Brain microvascular endothelial cell (primary cell): ENCODE data around the gene ARHGAP24.

ENCODE experiments used
- DNase-seq: peaks from one replicate; pipeline ENCODE4 v3.0.0-alpha.2; 2020
- H3K27ac ChIP-seq: fragments of 250-450 bp; sonication (Bioruptor Pico); 2 replicates; pipeline ENCODE4 v1.5.1; 2020; ENCODE audit warnings: mild to moderate bottlenecking, moderate library complexity
- H3K27me3 ChIP-seq: fragments of 250-450 bp; sonication (Bioruptor Pico); replicated peaks from 2 replicates; pipeline ENCODE4 v1.5.1; 2020; ENCODE audit warnings: mild to moderate bottlenecking
- H3K36me3 ChIP-seq: fragments of 250-450 bp; sonication (Bioruptor Pico); replicated peaks from 2 replicates; pipeline ENCODE4 v1.5.1; 2020; ENCODE audit warnings: mild to moderate bottlenecking
- H3K4me3 ChIP-seq: 2 replicates; pipeline ENCODE4 v1.5.1; 2011; ENCODE audit warnings: low read depth, mild to moderate bottlenecking, control low read depth, low read length, moderate library complexity
- in situ Hi-C: cut with HindIII; loops from 2 replicates; pipeline ENCODE4 v1.10.0; 2017; ENCODE audit warnings: low sequenced_read_pairs, low pct_ligation_motif_present
- TF ChIP-seq, protein P1 (sequence below): IDR thresholded peaks from 2 replicates; pipeline ENCODE4 v1.5.1; 2011; ENCODE audit warnings: low read depth, mild to moderate bottlenecking, moderate library complexity, low read length, control low read depth, inconsistent platforms; ENCODE audit errors: missing control alignments

The ARHGAP24 gene

DNA sequence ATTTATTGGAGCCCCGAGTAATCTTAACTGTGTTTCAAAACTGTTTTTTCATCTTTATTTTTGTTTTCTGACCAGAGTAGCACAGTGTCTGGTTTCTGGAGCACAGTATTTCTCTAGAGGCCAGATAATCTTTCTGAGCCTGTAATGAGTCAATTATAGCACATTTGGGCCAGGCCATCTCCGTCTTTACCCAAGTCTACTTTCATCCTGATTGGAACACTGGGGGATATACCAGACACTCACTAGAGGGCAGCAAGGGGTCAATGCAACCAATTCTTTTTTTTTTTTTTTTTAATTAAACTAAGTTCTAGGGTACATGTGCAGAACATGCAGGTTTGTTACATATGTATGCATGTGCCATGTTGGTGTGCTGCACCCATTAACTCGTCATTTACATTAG lies 282.0 kb downstream of the ARHGAP24 start:
- peak; percentile 48 for DNase-seq
- no peaks in the 10 kb centered on the region for H3K27me3 ChIP-seq
- H3K27ac ChIP-seq, result no peak overlapping the region
- H3K4me3 ChIP-seq, result no peak overlapping the region
- in situ Hi-C loops, result no loop called here
- TF ChIP-seq, protein P1, sequence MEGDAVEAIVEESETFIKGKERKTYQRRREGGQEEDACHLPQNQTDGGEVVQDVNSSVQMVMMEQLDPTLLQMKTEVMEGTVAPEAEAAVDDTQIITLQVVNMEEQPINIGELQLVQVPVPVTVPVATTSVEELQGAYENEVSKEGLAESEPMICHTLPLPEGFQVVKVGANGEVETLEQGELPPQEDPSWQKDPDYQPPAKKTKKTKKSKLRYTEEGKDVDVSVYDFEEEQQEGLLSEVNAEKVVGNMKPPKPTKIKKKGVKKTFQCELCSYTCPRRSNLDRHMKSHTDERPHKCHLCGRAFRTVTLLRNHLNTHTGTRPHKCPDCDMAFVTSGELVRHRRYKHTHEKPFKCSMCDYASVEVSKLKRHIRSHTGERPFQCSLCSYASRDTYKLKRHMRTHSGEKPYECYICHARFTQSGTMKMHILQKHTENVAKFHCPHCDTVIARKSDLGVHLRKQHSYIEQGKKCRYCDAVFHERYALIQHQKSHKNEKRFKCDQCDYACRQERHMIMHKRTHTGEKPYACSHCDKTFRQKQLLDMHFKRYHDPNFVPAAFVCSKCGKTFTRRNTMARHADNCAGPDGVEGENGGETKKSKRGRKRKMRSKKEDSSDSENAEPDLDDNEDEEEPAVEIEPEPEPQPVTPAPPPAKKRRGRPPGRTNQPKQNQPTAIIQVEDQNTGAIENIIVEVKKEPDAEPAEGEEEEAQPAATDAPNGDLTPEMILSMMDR, result peak; percentile 69
- H3K36me3 ChIP-seq, result no peaks in the 10 kb centered on the region

DNA sequence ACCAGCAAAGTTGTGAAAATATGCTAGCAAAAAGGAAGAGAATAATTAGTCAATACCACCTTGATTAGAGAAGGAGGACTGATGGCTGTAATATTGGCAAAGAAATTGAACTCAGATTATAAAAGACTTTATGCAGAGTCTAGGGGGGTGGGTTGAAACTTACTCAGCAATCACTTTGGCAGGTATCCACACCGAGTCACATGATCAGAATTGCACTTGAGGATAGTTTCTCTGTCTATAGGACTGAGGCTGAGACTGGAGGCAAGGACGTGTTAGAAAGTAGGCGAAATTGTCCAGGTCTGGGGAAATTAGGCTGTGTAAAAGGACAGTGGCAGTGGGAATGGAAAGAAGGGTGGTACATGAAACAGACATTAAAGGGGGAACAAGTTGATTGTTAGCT lies 284.4 kb downstream of the ARHGAP24 start:
- TF ChIP-seq, protein P1, result no peak
- Histone ChIP-seq H3K27me3 (no peaks in the 10 kb centered on the region), H3K36me3 (no peaks in the 10 kb centered on the region), H3K27ac (no peak overlapping the region), H3K4me3 (no peak overlapping the region)
- in situ Hi-C loops, result no loop called here
- no peak for DNase-seq

DNA sequence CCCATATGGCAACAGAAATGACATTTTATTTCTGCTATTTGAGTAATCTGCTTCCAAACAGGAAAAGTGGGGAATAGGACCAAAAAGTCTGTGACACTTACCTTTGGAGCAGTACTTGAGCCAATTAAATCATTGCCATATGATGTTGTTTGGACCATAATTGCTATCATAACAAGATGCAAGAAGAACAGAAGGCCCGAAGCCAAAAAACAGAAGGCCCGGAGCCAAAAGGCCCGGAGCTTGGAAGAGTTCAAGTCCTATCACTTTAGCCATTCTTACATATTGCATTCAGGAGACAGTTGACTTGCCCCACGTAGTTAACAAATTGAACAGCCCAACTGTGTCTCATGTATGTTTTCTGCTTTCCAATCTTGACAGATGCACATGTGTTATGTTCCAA lies 285.6 kb downstream of the ARHGAP24 start:
- Histone ChIP-seq H3K36me3 (no peaks in the 10 kb centered on the region), H3K4me3 (no peak overlapping the region), H3K27ac (no peak overlapping the region), H3K27me3 (no peaks in the 10 kb centered on the region)
- DNase-seq, result no peak
- TF ChIP-seq, protein P1, result no peak
- in situ Hi-C loops, result no loop called here

DNA sequence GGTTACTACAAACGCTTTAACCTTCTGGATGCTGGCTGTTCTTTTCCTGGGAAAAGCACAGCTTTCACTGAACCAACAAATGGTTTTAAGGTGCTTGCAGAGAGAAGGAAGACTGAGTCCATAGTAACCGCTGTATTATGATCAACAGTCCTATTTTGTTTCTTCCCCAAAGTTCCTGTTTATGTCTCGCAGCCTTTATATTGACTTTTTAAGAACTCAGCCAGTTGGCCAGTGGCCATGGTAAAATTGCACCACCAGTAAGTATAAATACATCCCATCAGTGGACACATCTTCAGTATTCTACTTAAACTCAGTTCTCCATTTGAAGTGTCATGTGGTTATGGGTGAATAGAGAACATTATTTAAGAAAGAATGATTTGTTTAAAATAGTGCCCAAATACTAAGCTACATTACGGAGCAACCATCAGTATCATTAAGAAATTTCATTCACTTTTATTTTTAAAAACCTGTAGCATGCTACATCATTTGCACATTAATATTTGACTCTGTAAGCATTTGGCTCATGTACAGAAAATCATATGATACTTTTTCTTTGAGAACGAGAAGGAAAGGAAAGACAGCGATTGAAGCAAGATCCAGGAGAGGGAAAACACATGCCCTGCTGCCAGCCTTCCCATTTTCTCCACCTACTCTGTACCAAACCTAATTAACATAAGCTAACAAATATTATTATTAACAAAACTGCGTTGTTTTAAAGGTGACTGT lies 287.0 kb downstream of the ARHGAP24 start:
- DNase-seq, result peak; percentile 58
- Histone ChIP-seq H3K4me3 (no peak overlapping the region), H3K27me3 (no peaks in the 10 kb centered on the region), H3K27ac (peak overlapping the region; percentile 75), H3K36me3 (no peaks in the 10 kb centered on the region)
- TF ChIP-seq, protein P1, result no peak
- in situ Hi-C loops, result no loop called here

DNA sequence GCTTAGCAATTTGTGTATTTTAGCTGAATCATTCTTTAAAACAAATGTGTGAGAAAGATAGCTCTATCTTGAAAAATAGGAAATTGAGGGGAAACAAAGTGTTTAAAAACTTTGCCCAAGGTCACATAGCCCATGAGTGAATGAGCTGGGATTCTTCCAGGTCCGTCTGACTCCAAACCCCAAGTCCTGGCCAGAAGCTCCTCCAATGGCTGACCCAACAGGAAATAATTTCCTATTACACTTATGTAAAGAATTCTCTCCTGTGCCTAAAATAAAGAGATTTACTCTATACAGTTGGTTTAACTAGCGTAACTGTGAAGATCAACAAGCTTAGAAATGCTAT lies 287.6 kb downstream of the ARHGAP24 start:
- in situ Hi-C loops, result no loop called here
- TF ChIP-seq, protein P1, result no peak
- DNase-seq, result peak; percentile 77
- no peaks in the 10 kb centered on the region for H3K27me3 ChIP-seq
- no peak overlapping the region for H3K4me3 ChIP-seq
- no peaks in the 10 kb centered on the region for H3K36me3 ChIP-seq
- H3K27ac ChIP-seq, result peak overlapping the region; percentile 75

DNA sequence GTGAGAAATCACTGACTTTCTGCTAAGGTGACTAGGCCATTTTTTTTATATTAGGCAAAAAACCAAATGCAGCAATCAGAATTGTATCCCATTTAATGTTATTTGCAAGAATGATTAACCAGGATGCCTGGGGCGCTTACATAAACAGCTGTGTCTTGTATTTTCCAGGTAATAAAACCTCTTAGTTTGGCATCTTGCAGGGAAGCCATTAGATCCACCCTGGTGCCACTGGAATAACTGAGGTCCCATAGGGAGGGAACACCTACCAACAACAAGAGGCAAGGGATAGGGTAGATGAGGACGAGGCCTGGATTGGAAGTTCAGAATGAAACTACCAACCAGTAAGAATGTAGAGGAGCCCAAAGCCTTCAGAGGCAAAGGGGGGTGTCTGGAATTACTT lies 288.3 kb downstream of the ARHGAP24 start:
- peak overlapping the region; percentile 75 for H3K27ac ChIP-seq
- TF ChIP-seq, protein P1, result no peak
- no peaks in the 10 kb centered on the region for H3K36me3 ChIP-seq
- DNase-seq, result no peak
- H3K4me3 ChIP-seq, result no peak overlapping the region
- in situ Hi-C loops, result no loop called here
- no peaks in the 10 kb centered on the region for H3K27me3 ChIP-seq
